Endothelial cell of umbilical vein (primary cell): Measurements from ENCODE around the gene MYO1H. TPM values are rescaled to one million over a fixed set of nuclear protein-coding genes. Genes with fewer than 3 reads are reported as not detected.

Source experiments
- BruUV-seq: library from RNA; stranded (reverse); fragments of 400-500 nt; replicated peaks from 2 replicates; lab custom pipeline; 2021; lab: Mats Ljungman, UMichigan
- CTCF ChIA-PET: fragments of 300-600, 350-600 bp; sonication (Branson Sonifier 250); formaldehyde crosslinking; loops from one replicate; lab custom pipeline; 2021; ENCODE audit warnings: antibody characterized with exemption, inconsistent platforms; lab: Charles Lee
- POLR2A ChIA-PET: fragments of 300-600, 350-600 bp; sonication (Branson Sonifier 250); formaldehyde crosslinking; loops from one replicate; lab custom pipeline; 2021; ENCODE audit warnings: antibody characterized with exemption, inconsistent platforms; lab: Charles Lee
- DNase-seq: peaks from one replicate; pipeline ENCODE4 v3.0.0-alpha.2; 2011; ENCODE audit warnings: low read depth, low spot score
- FAIRE-seq: peaks from 2 replicates; lab custom pipeline; 2011; peaks lifted over from hg19 to GRCh38; lab: Jason Lieb, UNC
- H2AFZ ChIP-seq: 2 replicates; pipeline ENCODE4 v1.6.0; 2012; ENCODE audit warnings: low read depth, low read length, control low read depth, inconsistent platforms
- H3K27ac ChIP-seq: 2 replicates; pipeline ENCODE4 v1.5.1; 2011; ENCODE audit warnings: low read depth, mild to moderate bottlenecking, control low read depth, low read length, moderate library complexity; ENCODE audit not compliant: insufficient read depth
- H3K27me3 ChIP-seq, 2 experiments: 2 replicates each; pipeline versions ENCODE4 v1.6.0 to v1.6.1; 2011; ENCODE audit warnings: low read length in 2 of 2, mixed read lengths in 1 of 2; ENCODE audit not compliant: control insufficient read depth in 2 of 2, insufficient read depth in 2 of 2
- H3K36me3 ChIP-seq, 2 experiments: 2 replicates in 1 of 2; 3 replicates in 1 of 2; pipeline ENCODE4 v1.5.1; 2011; ENCODE audit warnings: low read length in 2 of 2, mild to moderate bottlenecking in 1 of 2, moderate library complexity in 1 of 2; ENCODE audit not compliant: control insufficient read depth in 2 of 2, insufficient read depth in 2 of 2; ENCODE audit errors: extremely low read depth in 1 of 2
- H3K4me1 ChIP-seq: 3 replicates; pipeline ENCODE4 v1.5.1; 2011; ENCODE audit warnings: mild to moderate bottlenecking, low read length; ENCODE audit not compliant: control insufficient read depth, insufficient read depth; ENCODE audit errors: extremely low read depth
- H3K4me2 ChIP-seq: 2 replicates; pipeline ENCODE4 v1.6.1; 2011; ENCODE audit warnings: low read length, control low read depth, mixed read lengths; ENCODE audit not compliant: insufficient read depth
- H3K4me3 ChIP-seq, 3 experiments: fragments of 200-600 bp in 1 of 3; sonication (generic), shearing (Covaris generic) in 1 of 3; replicated peaks in 1 of 3; 2 replicates each; pipeline ENCODE4 v1.5.1; 2011 to 2016; ENCODE audit warnings: control low read depth in 3 of 3, low read length in 3 of 3, mild to moderate bottlenecking in 2 of 3, inconsistent platforms in 1 of 3, low read depth in 1 of 3, moderate library complexity in 1 of 3; ENCODE audit not compliant: insufficient read depth in 1 of 3
- H3K79me2 ChIP-seq: 2 replicates; pipeline ENCODE4 v1.6.0; 2012; ENCODE audit warnings: low read length, inconsistent platforms; ENCODE audit not compliant: control insufficient read depth, insufficient read depth
- H3K9ac ChIP-seq: replicated peaks from 2 replicates; pipeline ENCODE3; 2011; ENCODE audit warnings: low read length, control low read depth; ENCODE audit not compliant: insufficient read depth; ENCODE audit errors: extremely low read depth
- H3K9me1 ChIP-seq: replicated peaks from 3 replicates; pipeline ENCODE4 v1.6.0; 2011; ENCODE audit warnings: mild to moderate bottlenecking, low read length; ENCODE audit not compliant: control insufficient read depth, insufficient read depth; ENCODE audit errors: extremely low read depth
- H3K9me3 ChIP-seq: replicated peaks from 2 replicates; pipeline ENCODE4 v1.5.1; 2012; ENCODE audit warnings: low read length, inconsistent platforms; ENCODE audit not compliant: control insufficient read depth, insufficient read depth
- H4K20me1 ChIP-seq: replicated peaks from 2 replicates; pipeline ENCODE3; 2011; ENCODE audit warnings: mild to moderate bottlenecking, low read length; ENCODE audit not compliant: control insufficient read depth, insufficient read depth; ENCODE audit errors: extremely low read depth
- CTCF ChIP-seq, 2 donors: IDR thresholded peaks; 1 replicate in 1 of 2; 2 replicates in 1 of 2; pipeline ENCODE4 v1.5.1; 2011; ENCODE audit warnings: low read length in 2 of 2, mild to moderate bottlenecking in 2 of 2, moderate library complexity in 2 of 2, control low read depth in 1 of 2, inconsistent platforms in 1 of 2, low read depth in 1 of 2; ENCODE audit not compliant: insufficient read depth in 1 of 2; ENCODE audit errors: extremely low read depth in 1 of 2
- EZH2 ChIP-seq: IDR thresholded peaks from 2 replicates; pipeline ENCODE4 v1.6.1; 2012; ENCODE audit warnings: borderline replicate concordance, low read depth, mild to moderate bottlenecking, moderate library complexity, low read length, inconsistent platforms; ENCODE audit not compliant: severe bottlenecking
- FOS ChIP-seq: IDR thresholded peaks from 2 replicates; pipeline ENCODE4 v1.6.1; 2011; ENCODE audit warnings: mild to moderate bottlenecking, low read length, moderate library complexity, borderline replicate concordance; ENCODE audit not compliant: insufficient read depth
- GATA2 ChIP-seq: IDR thresholded peaks from 2 replicates; pipeline ENCODE4 v1.7.0; 2011; ENCODE audit warnings: low read depth, mild to moderate bottlenecking, moderate library complexity, mixed read lengths, low read length; ENCODE audit not compliant: insufficient read length, insufficient read depth
- JUN ChIP-seq: IDR thresholded peaks from 2 replicates; pipeline ENCODE4 v1.6.1; 2011; ENCODE audit warnings: borderline replicate concordance, low read depth; ENCODE audit not compliant: insufficient read length, insufficient read depth
- MAX ChIP-seq: IDR thresholded peaks from 2 replicates; pipeline ENCODE4 v1.6.1; 2011; ENCODE audit not compliant: insufficient read depth, insufficient read length
- MYC ChIP-seq: IDR thresholded peaks from one replicate; pipeline ENCODE4 v1.6.1; 2011; ENCODE audit warnings: mild to moderate bottlenecking, low read depth, low read length
- POLR2A ChIP-seq: IDR thresholded peaks from 2 replicates; pipeline ENCODE4 v1.6.1; 2012; ENCODE audit warnings: low read depth, mild to moderate bottlenecking, control low read depth, low read length
- POLR2AphosphoS5 ChIP-seq: IDR thresholded peaks from 2 replicates; pipeline ENCODE4 v1.6.1; 2012; ENCODE audit warnings: low read depth, mild to moderate bottlenecking, control low read depth, low read length, moderate library complexity; ENCODE audit not compliant: insufficient read depth
- dilution Hi-C: fragments of 300-500 bp; cut with MboI; formaldehyde crosslinking; loops from one replicate; pipeline ENCODE4 v1.15.0; 2019; ENCODE audit warnings: low sequenced_read_pairs; ENCODE audit not compliant: extremely low pct_ligation_motif_present
- intact Hi-C: fragments of 100-400 bp; cut with micrococcal nuclease; formaldehyde crosslinking; loops from one replicate; pipeline ENCODE4 v1.10.0; 2022
- polyA plus RNA-seq, 4 experiments: library from polyadenylated mRNA; depleted of rRNA in 3 of 4; stranded (reverse) in 3 of 4; unstranded in 1 of 4; fragments of >200 nt; gene quantifications; 2 replicates each; pipeline versions ENCODE4 v1.2.1 to v1.2.3, GENCODE V29; 2011 to 2012; ENCODE audit warnings: missing spikeins in 1 of 4
- total RNA-seq: library from RNA; stranded (reverse); gene quantifications from 2 replicates; pipeline ENCODE4 v1.2.3, GENCODE V29; 2021

MYO1H gene
- total and polyA plus RNA-seq, 2 donors (not counting 3 experiments of a cell fraction or from before 2014, with no cell fraction given), result not detected

GRCh38 chr12:109491671-109492070 is 144.0 kb downstream of the MYO1H start:
- Histone ChIP-seq H3K4me3 (no peak overlapping the region), H3K79me2 (no peaks in the 10 kb centered on the region), H3K27ac (no peak overlapping the region), H2AFZ (no peak overlapping the region), H3K9ac (no peak overlapping the region), H3K4me1 (no peaks in the 10 kb centered on the region), H3K27me3 (no peaks in the 10 kb centered on the region), H3K9me3 (no peaks in the 10 kb centered on the region), H4K20me1 (no peaks in the 10 kb centered on the region), H3K36me3 (peaks cover 15 to 32% of the 10 kb centered on the region in 2 experiments), H3K9me1 (no peaks in the 10 kb centered on the region), H3K4me2 (no peak overlapping the region)
- ChIA-PET CTCF (interaction anchor here (0.9 to 4.9 kb wide), 3 partner anchors 28 to 64 kb away, joined by 3 to 22 read pairs (median 12); no protein-coding TSS in a partner anchor), POLR2A (no interaction called here)
- no TSS peak for BruUV-seq
- dilution Hi-C loops (no loop called here), intact Hi-C loops (no loop called here)
- FAIRE-seq (no peak), DNase-seq (no peak)
- TF ChIP-seq GATA2 (no peak), POLR2A (no peak), FOS (no peak)

DNA sequence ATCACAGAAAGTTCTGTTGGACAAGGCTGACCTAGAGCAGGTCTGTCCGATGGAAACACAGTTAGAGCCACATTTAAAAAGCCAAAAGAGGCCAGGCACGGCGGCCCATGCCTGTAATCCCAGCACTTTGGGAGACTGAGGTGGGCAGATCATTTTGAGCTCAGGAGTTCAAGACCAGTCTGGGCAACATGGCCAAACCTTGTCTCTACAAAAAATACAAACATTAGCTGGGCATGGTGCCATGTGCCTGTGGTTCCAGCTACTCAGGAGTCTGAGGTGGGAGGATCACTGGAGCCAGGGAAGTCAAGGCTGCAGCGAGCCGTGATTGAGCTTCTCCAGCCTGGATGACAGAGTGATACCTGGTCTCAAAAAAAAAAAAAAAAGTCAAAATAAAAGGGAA is 144.7 kb downstream of the MYO1H start:
- ChIA-PET POLR2A (no interaction called here), CTCF (interaction anchor here (3.0 to 4.9 kb wide), 3 partner anchors 26 to 65 kb away, joined by 8 to 22 read pairs (median 12); no protein-coding TSS in a partner anchor)
- no TSS peak for BruUV-seq

More for the DNA sequence above, 144.7 kb downstream of the MYO1H start:
- Histone ChIP-seq H3K27me3 (no peaks in the 10 kb centered on the region), H3K9me3 (no peaks in the 10 kb centered on the region), H3K27ac (no peak overlapping the region), H3K9me1 (no peaks in the 10 kb centered on the region), H3K4me1 (no peaks in the 10 kb centered on the region), H4K20me1 (no peaks in the 10 kb centered on the region), H2AFZ (no peak overlapping the region), H3K79me2 (no peaks in the 10 kb centered on the region), H3K9ac (no peak overlapping the region), H3K36me3 (peaks cover 13 to 25% of the 10 kb centered on the region in 2 experiments), H3K4me3 (no peak overlapping the region), H3K4me2 (no peak overlapping the region)
- intact Hi-C loops, result no loop called here
- dilution Hi-C loops, result no loop called here
- no peak for DNase-seq
- no peak for FAIRE-seq
- TF ChIP-seq MAX, result no peak
- TF ChIP-seq POLR2AphosphoS5, result no peak
- no peak for TF ChIP-seq FOS
- no peak for TF ChIP-seq CTCF (IDR thresholded peaks at IDR 0.05; ENCODE audit: extremely low read depth in 1 of 2, insufficient read depth in 1 of 2, low read depth in 1 of 2, low read length in 2 of 2)
- TF ChIP-seq GATA2, result no peak
- no peak for TF ChIP-seq JUN
- TF ChIP-seq MYC, result no peak
- TF ChIP-seq EZH2, result no peak
- no peak for TF ChIP-seq POLR2A
